Measurements from ENCODE around the gene IL1RAPL1. TPM values are rescaled to one million over a fixed set of nuclear protein-coding genes. Genes with fewer than 3 reads are reported as not detected.

IL1RAPL1 gene
- total RNA-seq, 2 donors from 2014 or later = 0.54 TPM; not detected in 1

- TF ChIP-seq, protein P1, sequence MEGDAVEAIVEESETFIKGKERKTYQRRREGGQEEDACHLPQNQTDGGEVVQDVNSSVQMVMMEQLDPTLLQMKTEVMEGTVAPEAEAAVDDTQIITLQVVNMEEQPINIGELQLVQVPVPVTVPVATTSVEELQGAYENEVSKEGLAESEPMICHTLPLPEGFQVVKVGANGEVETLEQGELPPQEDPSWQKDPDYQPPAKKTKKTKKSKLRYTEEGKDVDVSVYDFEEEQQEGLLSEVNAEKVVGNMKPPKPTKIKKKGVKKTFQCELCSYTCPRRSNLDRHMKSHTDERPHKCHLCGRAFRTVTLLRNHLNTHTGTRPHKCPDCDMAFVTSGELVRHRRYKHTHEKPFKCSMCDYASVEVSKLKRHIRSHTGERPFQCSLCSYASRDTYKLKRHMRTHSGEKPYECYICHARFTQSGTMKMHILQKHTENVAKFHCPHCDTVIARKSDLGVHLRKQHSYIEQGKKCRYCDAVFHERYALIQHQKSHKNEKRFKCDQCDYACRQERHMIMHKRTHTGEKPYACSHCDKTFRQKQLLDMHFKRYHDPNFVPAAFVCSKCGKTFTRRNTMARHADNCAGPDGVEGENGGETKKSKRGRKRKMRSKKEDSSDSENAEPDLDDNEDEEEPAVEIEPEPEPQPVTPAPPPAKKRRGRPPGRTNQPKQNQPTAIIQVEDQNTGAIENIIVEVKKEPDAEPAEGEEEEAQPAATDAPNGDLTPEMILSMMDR (IDR thresholded peaks at IDR 0.05) = no peak
- H3K27me3 ChIP-seq (replicated peaks; ENCODE audit: insufficient read depth) = no peaks in the 10 kb centered on the region
- no peaks in the 10 kb centered on the region for H3K36me3 ChIP-seq
- H3K4me3 ChIP-seq = no peak overlapping the region
- no peaks in the 10 kb centered on the region for H3K9me3 ChIP-seq
- no peaks in the 10 kb centered on the region for H3K4me1 ChIP-seq (ENCODE audit: control insufficient read depth in 1 of 2, low read depth in 2 of 2)
- H3K27ac ChIP-seq = no peak overlapping the region
- ATAC-seq (ENCODE audit: insufficient number of reproducible peaks, low FRiP score, low read depth) (no peak), DNase-seq (ENCODE audit: low spot score) (no peak)
Measured at GRCh38 chrX:29913647-29914046, 1326.4 kb downstream of the IL1RAPL1 start.

- Histone ChIP-seq H3K27ac (no peak overlapping the region), H3K27me3 (replicated peaks; ENCODE audit: insufficient read depth) (no peaks in the 10 kb centered on the region), H3K4me3 (no peak overlapping the region), H3K4me1 (ENCODE audit: control insufficient read depth in 1 of 2, low read depth in 2 of 2) (no peaks in the 10 kb centered on the region), H3K9me3 (no peaks in the 10 kb centered on the region), H3K36me3 (no peaks in the 10 kb centered on the region)
- TF ChIP-seq, protein P1 (IDR thresholded peaks at IDR 0.05) = no peak
- ATAC-seq (ENCODE audit: insufficient number of reproducible peaks, low FRiP score, low read depth) (no peak), DNase-seq (ENCODE audit: low spot score) (no peak)
Measured at GRCh38 chrX:29922607-29923006, 1335.4 kb downstream of the IL1RAPL1 start.

- Histone ChIP-seq H3K36me3 (no peaks in the 10 kb centered on the region), H3K4me1 (ENCODE audit: control insufficient read depth in 1 of 2, low read depth in 2 of 2) (no peaks in the 10 kb centered on the region), H3K27ac (no peak overlapping the region), H3K4me3 (no peak overlapping the region), H3K9me3 (no peaks in the 10 kb centered on the region), H3K27me3 (replicated peaks; ENCODE audit: insufficient read depth) (no peaks in the 10 kb centered on the region)
- DNase-seq (ENCODE audit: low spot score) (no peak), ATAC-seq (ENCODE audit: insufficient number of reproducible peaks, low FRiP score, low read depth) (no peak)
- TF ChIP-seq, protein P1 (IDR thresholded peaks at IDR 0.05) = no peak
Measured at GRCh38 chrX:29926056-29926455, 1338.8 kb downstream of the IL1RAPL1 start.

DNA sequence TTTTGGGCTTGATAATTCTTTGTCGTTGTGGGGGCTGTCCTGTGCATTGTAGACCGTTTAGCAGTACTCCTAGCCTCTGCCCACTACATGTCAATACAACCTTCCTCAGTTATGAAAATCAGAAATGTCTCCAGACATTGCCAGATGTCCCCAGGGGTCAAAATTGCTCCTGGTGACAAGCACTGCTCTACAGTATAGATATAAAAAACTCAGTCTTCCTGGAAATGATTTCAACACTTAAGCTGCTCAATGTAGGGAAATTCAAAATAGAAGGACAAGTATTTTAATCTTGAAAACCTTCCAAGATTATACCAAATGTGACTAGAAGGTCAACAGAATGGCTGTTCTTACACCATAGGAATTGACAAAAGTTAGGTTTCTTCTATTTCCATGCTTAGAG is 1339.4 kb downstream of the IL1RAPL1 start:
- no peaks in the 10 kb centered on the region for H3K9me3 ChIP-seq
- H3K4me1 ChIP-seq (ENCODE audit: control insufficient read depth in 1 of 2, low read depth in 2 of 2) = no peaks in the 10 kb centered on the region
- H3K27ac ChIP-seq = no peak overlapping the region
- TF ChIP-seq, protein P1 (IDR thresholded peaks at IDR 0.05) = no peak
- ATAC-seq (ENCODE audit: insufficient number of reproducible peaks, low FRiP score, low read depth) (no peak), DNase-seq (ENCODE audit: low spot score) (no peak)
- H3K27me3 ChIP-seq (replicated peaks; ENCODE audit: insufficient read depth) = no peaks in the 10 kb centered on the region
- H3K4me3 ChIP-seq = no peak overlapping the region
- H3K36me3 ChIP-seq = no peaks in the 10 kb centered on the region

- no peak overlapping the region for H3K27ac ChIP-seq
- TF ChIP-seq, protein P1 (IDR thresholded peaks at IDR 0.05) = no peak
- H3K36me3 ChIP-seq = no peaks in the 10 kb centered on the region
- no peaks in the 10 kb centered on the region for H3K9me3 ChIP-seq
- H3K4me3 ChIP-seq = no peak overlapping the region
- DNase-seq (ENCODE audit: low spot score) (no peak), ATAC-seq (ENCODE audit: insufficient number of reproducible peaks, low FRiP score, low read depth) (no peak)
- H3K4me1 ChIP-seq (ENCODE audit: control insufficient read depth in 1 of 2, low read depth in 2 of 2) = no peaks in the 10 kb centered on the region
- no peaks in the 10 kb centered on the region for H3K27me3 ChIP-seq (replicated peaks; ENCODE audit: insufficient read depth)
Measured at GRCh38 chrX:29935455-29935854, 1348.2 kb downstream of the IL1RAPL1 start.

All from thoracic aorta (tissue), 2 donors.